ENCODE data around the gene TUBB1. TPM values are rescaled to one million over a fixed set of nuclear protein-coding genes. Genes with fewer than 3 reads are reported as not detected.

The TUBB1 gene
- total RNA-seq, 4 donors from 2014 or later = under 0.01 to 0.83 TPM; not detected in 2

- Histone ChIP-seq H3K9me3 (no peaks in the 10 kb centered on the region), H3K27me3 (peaks cover 0 to 18% (median 0%) of the 10 kb centered on the region in 4 donors), H3K4me1 (no peaks in the 10 kb centered on the region), H3K27ac (replicated peaks in 1 of 4) (no peak overlapping the region), H3K36me3 (no peaks in the 10 kb centered on the region), H3K4me3 (no peak overlapping the region)
- no peak for DNase-seq (ENCODE audit: extremely low spot score)
- intact Hi-C loops (cut with DNase I) = no loop called here
- TF ChIP-seq CTCF (IDR thresholded peaks at IDR 0.05) = peak in 2 of 3 experiments; percentile 16 to 18
- TF ChIP-seq POLR2AphosphoS5 (IDR thresholded peaks at IDR 0.05) = no peak
- WGBS = 72% methylated on average over 7 of the region's 7 CpGs
These were observed 36.1 kb downstream of the TUBB1 start for GRCh38 chr20:59055302-59055701.

- no peak overlapping the region for H3K4me3 ChIP-seq
- H3K27me3 ChIP-seq = no peaks in the 10 kb centered on the region
- no peak for DNase-seq (ENCODE audit: extremely low spot score)
- H3K36me3 ChIP-seq = no peaks in the 10 kb centered on the region
- WGBS = 76% methylated on average over 3 of the region's 4 CpGs
- H3K27ac ChIP-seq (replicated peaks in 1 of 4) = no peak overlapping the region
- H3K4me1 ChIP-seq = peaks cover 10 to 14% (median 13%) of the 10 kb centered on the region in 4 donors
- no peak for TF ChIP-seq CTCF (IDR thresholded peaks at IDR 0.05)
- H3K9me3 ChIP-seq = no peaks in the 10 kb centered on the region
- intact Hi-C loops (cut with DNase I) = no loop called here
These were observed 42.9 kb downstream of the TUBB1 start for GRCh38 chr20:59062081-59062480.

- DNase-seq (ENCODE audit: extremely low spot score) = no peak
These were observed 44.4 kb downstream of the TUBB1 start for GRCh38 chr20:59063358-59064213.

GRCh38 chr20:59064214-59064722, 45.0 kb downstream of the TUBB1 start:
- TF ChIP-seq CTCF (IDR thresholded peaks at IDR 0.05) = no peak
- TF ChIP-seq POLR2AphosphoS5 (IDR thresholded peaks at IDR 0.05) = no peak
- no peak for TF ChIP-seq EP300 (IDR thresholded peaks at IDR 0.05)
- TF ChIP-seq POLR2A (IDR thresholded peaks at IDR 0.05; ENCODE audit: low read depth) = no peak
- H3K27me3 ChIP-seq = no peaks in the 10 kb centered on the region
- WGBS = 21% methylated on average over 4 of the region's 4 CpGs
- intact Hi-C loops (cut with DNase I) = no loop called here
- no peak overlapping the region for H3K4me3 ChIP-seq
- DNase-seq (ENCODE audit: extremely low spot score) = no peak
- H3K4me1 ChIP-seq = peaks cover 10 to 14% (median 13%) of the 10 kb centered on the region in 4 donors
- no peaks in the 10 kb centered on the region for H3K36me3 ChIP-seq
- H3K9me3 ChIP-seq = no peaks in the 10 kb centered on the region
- H3K27ac ChIP-seq (replicated peaks in 1 of 4) = peak overlapping the region in 3 of 4 donors; percentile 22 to 50 (median 36)

More at GRCh38 chr20:59063358-59064213, 44.4 kb downstream of the TUBB1 start:
- WGBS = 25% methylated on average over 22 of the region's 22 CpGs
- Histone ChIP-seq H3K4me3 (no peak overlapping the region), H3K9me3 (no peaks in the 10 kb centered on the region), H3K27me3 (no peaks in the 10 kb centered on the region), H3K36me3 (no peaks in the 10 kb centered on the region), H3K4me1 (peaks cover 10 to 14% (median 13%) of the 10 kb centered on the region in 4 donors), H3K27ac (replicated peaks in 1 of 4) (peak overlapping the region; percentile 18 to 50 (median 32))
- peak; percentile 50 to 61 for TF ChIP-seq POLR2AphosphoS5 (IDR thresholded peaks at IDR 0.05)
- no peak for TF ChIP-seq POLR2A (IDR thresholded peaks at IDR 0.05; ENCODE audit: low read depth)
- intact Hi-C loops (cut with DNase I) = no loop called here

DNA sequence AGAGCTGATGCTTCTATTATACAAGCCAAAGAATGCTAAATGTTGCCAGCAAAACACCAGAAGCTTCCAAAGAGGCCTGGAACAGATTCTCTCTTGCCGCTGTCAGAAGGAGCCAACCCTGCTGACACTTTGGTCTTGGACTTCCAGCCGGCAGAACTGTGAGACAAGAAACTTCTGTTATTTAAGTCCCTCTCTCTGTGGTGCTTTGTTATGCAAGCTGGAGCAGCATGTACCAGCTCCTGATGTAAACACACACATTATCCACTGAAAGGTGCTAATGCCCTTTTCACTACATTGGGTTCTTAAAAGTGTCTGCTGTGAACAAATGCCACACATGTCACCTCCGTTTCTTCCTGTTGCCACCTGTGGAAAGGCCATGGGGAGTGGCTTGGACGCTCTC, 49.3 kb downstream of the TUBB1 start:
- TF ChIP-seq EP300 (IDR thresholded peaks at IDR 0.05) = no peak
- no peak for TF ChIP-seq CTCF (IDR thresholded peaks at IDR 0.05)
- TF ChIP-seq POLR2AphosphoS5 (IDR thresholded peaks at IDR 0.05) = no peak
- TF ChIP-seq POLR2A (IDR thresholded peaks at IDR 0.05; ENCODE audit: low read depth) = no peak
- no peak overlapping the region for H3K27ac ChIP-seq (replicated peaks in 1 of 4)
- peaks cover 7 to 11% (median 10%) of the 10 kb centered on the region in 4 donors for H3K4me1 ChIP-seq
- no peaks in the 10 kb centered on the region for H3K9me3 ChIP-seq
- no peak for DNase-seq (ENCODE audit: extremely low spot score)
- peaks cover 0 to 8% (median 0%) of the 10 kb centered on the region in 4 donors for H3K27me3 ChIP-seq
- H3K4me3 ChIP-seq = no peak overlapping the region
- WGBS = 94% methylated on average over 4 of the region's 4 CpGs
- H3K36me3 ChIP-seq = no peaks in the 10 kb centered on the region
- intact Hi-C loops (cut with DNase I) = no loop called here
